Measurements from ENCODE around the gene SMCO2. TPM values are rescaled to one million over a fixed set of nuclear protein-coding genes. Genes with fewer than 3 reads are reported as not detected.
A peak's percentile ranks its signal among the peaks of the same experiment; 100 is the strongest.

The SMCO2 gene
- total and polyA plus RNA-seq, 2 of the 13 experiments (the other 11 are each of a cell fraction or from before 2014, with no cell fraction given) = 0.15 TPM; not detected in 1

DNA sequence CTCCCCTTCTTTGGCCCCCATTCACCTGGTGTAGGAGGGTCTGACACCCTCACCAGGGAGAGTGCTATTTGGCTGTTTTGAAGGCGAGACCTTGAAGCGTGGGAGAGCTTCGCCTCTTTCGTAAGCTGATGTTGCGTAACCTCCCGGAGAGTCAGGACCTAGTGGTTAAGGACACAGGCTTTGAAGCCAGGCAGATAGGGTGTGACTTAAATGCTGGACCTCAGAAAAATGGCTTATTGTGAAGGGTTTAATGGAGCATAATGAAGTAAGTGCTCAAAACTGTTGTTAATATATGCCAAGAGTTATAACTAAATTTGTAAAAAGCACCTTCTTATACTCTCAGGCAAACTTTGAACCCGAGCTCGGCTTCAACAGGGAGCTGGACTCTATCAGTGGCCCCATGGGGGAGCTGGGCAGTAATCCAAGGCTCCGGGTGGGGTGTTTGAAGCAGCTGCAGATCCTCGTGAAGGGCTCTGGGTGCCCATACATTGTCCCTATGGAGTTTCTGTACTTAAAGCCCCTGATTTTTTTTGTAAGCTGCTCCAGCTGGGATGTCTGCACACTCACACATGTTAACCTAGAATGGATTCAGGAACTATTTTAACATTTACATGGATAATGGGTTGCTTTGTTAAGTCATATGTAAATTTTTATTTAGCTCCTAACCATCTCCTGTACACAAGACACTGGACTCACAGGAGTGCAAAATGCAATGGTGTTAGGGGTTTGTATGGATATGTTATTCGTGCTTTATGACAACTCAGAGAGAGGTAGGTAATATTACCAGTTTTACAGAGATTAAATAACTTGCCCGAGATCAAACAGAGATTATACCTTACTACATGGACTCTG is 103.5 kb downstream of the SMCO2 start (continued):
- TF ChIP-seq RBM39 (IDR thresholded peaks at IDR 0.05; ENCODE audit: low read depth, low read length, poor library complexity, severe bottlenecking) (no peak), NCOA2 (CRISPR knock-in tag; IDR thresholded peaks at IDR 0.05) (peak; percentile 94), ATF4 (CRISPR knock-in tag; IDR thresholded peaks at IDR 0.05) (peak in 1 of 2 experiments; percentile 92; a peak in 2 of 4 replicates), MYNN (CRISPR knock-in tag; IDR thresholded peaks at IDR 0.05; ENCODE audit: low read depth) (peak; percentile 65; the same call in 1 of the 2 replicates), SAFB2 (CRISPR knock-in tag; IDR thresholded peaks at IDR 0.05; ENCODE audit: borderline replicate concordance, low read depth) (no peak), ZUFSP (CRISPR knock-in tag; IDR thresholded peaks at IDR 0.05; ENCODE audit: borderline replicate concordance) (no peak), ZNF496 (CRISPR knock-in tag; IDR thresholded peaks at IDR 0.05; ENCODE audit: insufficient replicate concordance) (no peak), SP1 (IDR thresholded peaks at IDR 0.05) (no peak), SP1 (CRISPR knock-in tag; IDR thresholded peaks at IDR 0.05) (no peak), ZNF407 (CRISPR knock-in tag; IDR thresholded peaks at IDR 0.05; ENCODE audit: not compliant biosample characterization) (peak; percentile 44), HES4 (CRISPR knock-in tag; IDR thresholded peaks at IDR 0.05; ENCODE audit: borderline replicate concordance) (no peak)
- TF ChIP-seq, protein P1, sequence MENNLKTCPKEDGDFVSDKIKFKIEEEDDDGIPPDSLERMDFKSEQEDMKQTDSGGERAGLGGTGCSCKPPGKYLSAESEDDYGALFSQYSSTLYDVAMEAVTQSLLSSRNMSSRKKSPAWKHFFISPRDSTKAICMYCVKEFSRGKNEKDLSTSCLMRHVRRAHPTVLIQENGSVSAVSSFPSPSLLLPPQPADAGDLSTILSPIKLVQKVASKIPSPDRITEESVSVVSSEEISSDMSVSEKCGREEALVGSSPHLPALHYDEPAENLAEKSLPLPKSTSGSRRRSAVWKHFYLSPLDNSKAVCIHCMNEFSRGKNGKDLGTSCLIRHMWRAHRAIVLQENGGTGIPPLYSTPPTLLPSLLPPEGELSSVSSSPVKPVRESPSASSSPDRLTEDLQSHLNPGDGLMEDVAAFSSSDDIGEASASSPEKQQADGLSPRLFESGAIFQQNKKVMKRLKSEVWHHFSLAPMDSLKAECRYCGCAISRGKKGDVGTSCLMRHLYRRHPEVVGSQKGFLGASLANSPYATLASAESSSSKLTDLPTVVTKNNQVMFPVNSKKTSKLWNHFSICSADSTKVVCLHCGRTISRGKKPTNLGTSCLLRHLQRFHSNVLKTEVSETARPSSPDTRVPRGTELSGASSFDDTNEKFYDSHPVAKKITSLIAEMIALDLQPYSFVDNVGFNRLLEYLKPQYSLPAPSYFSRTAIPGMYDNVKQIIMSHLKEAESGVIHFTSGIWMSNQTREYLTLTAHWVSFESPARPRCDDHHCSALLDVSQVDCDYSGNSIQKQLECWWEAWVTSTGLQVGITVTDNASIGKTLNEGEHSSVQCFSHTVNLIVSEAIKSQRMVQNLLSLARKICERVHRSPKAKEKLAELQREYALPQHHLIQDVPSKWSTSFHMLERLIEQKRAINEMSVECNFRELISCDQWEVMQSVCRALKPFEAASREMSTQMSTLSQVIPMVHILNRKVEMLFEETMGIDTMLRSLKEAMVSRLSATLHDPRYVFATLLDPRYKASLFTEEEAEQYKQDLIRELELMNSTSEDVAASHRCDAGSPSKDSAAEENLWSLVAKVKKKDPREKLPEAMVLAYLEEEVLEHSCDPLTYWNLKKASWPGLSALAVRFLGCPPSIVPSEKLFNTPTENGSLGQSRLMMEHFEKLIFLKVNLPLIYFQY (CRISPR knock-in tag; IDR thresholded peaks at IDR 0.05; ENCODE audit: borderline replicate concordance) = peak; percentile 32; the same call in 1 of the 2 replicates

Measured in HepG2 (cell line).